HCT116 (cell line): ENCODE results near the gene KCNJ14. TPM values are rescaled to one million over a fixed set of nuclear protein-coding genes. Genes with fewer than 3 reads are reported as not detected.

Experiments
- ATAC-seq: fragments of 200-7000 bp; cut with Tn5 transposase; 2 replicates; pipeline ENCODE4 v1.9.1; 2020; ENCODE audit warnings: mild to moderate bottlenecking, moderate library complexity
- BruUV-seq: library from RNA; stranded (reverse); fragments of 400-500 nt; replicated peaks from 2 replicates; lab custom pipeline; 2021; lab: Mats Ljungman, UMichigan
- CTCF ChIA-PET: fragments of 300-600 bp; sonication (Branson Sonifier 250); formaldehyde crosslinking; loops from one replicate; lab custom pipeline; 2021; ENCODE audit warnings: antibody characterized with exemption; lab: Charles Lee
- POLR2A ChIA-PET: fragments of 300-600, 350-600 bp; sonication (Branson Sonifier 250); formaldehyde crosslinking; loops from one replicate; lab custom pipeline; 2021; ENCODE audit warnings: antibody characterized with exemption; lab: Charles Lee
- RAD21 ChIA-PET, 2 experiments: fragments of 300-600 bp; sonication (Branson Sonifier 250); formaldehyde crosslinking; loops; one replicate each; lab custom pipeline; 2023; ENCODE audit warnings: low total read pairs in 2 of 2; ENCODE audit not compliant: uncharacterized antibody in 2 of 2, unreplicated experiment in 2 of 2, low non-redundant PET in 1 of 2; lab: Charles Lee
- DNase-seq: peaks from one replicate; pipeline ENCODE4 v3.0.0-alpha.2; 2010; ENCODE audit warnings: low read depth, low spot score
- H2AFZ ChIP-seq: fragments of 200-600 bp; shearing (Covaris generic), sonication (generic); 2 replicates; pipeline ENCODE4 v1.6.1; 2017; ENCODE audit warnings: low read depth, mixed run types, mixed read lengths, antibody characterized with exemption, low read length; ENCODE audit not compliant: poor library complexity, severe bottlenecking
- H3K27ac ChIP-seq: 2 replicates; pipeline ENCODE4 v1.5.1; 2012; ENCODE audit warnings: low read depth, low read length
- H3K27me3 ChIP-seq: fragments of 200-600 bp; sonication (generic); 2 replicates; pipeline ENCODE4 v1.6.1; 2016; ENCODE audit warnings: mixed run types, low read length, mixed read lengths; ENCODE audit not compliant: insufficient read depth
- H3K36me3 ChIP-seq, 2 experiments: fragments of 200-500 bp in 1 of 2; fragments of 200-600 bp in 1 of 2; sonication (Bioruptor generic) in 1 of 2; sonication (generic) in 1 of 2; 2 replicates each; pipeline versions ENCODE4 v1.5.1 to v1.6.1; 2014 to 2016; ENCODE audit warnings: low read length in 2 of 2, inconsistent platforms in 1 of 2, mixed read lengths in 1 of 2, mixed run types in 1 of 2; ENCODE audit not compliant: insufficient read depth in 2 of 2, control insufficient read depth in 1 of 2
- H3K4me1 ChIP-seq, 2 experiments: fragments of 200-600 bp in 1 of 2; sonication (generic) in 1 of 2; 2 replicates each; pipeline versions ENCODE4 v1.5.1 to v1.6.1; 2012 to 2017; ENCODE audit warnings: low read length in 2 of 2, inconsistent platforms in 1 of 2, mild to moderate bottlenecking in 1 of 2, mixed read lengths in 1 of 2, mixed run types in 1 of 2, moderate library complexity in 1 of 2; ENCODE audit not compliant: insufficient read depth in 2 of 2, control insufficient read depth in 1 of 2
- H3K4me2 ChIP-seq: fragments of 200-600 bp; sonication (generic); 2 replicates; pipeline ENCODE4 v1.6.1; 2017; ENCODE audit warnings: mixed run types, low read length, mixed read lengths
- H3K4me3 ChIP-seq, 2 experiments: fragments of 200-600 bp in 1 of 2; sonication (generic) in 1 of 2; replicated peaks in 1 of 2; 2 replicates each; pipeline ENCODE4 v1.5.1; 2011 to 2016; ENCODE audit warnings: low read length in 2 of 2, control low read depth in 1 of 2, low read depth in 1 of 2, mild to moderate bottlenecking in 1 of 2, mixed read lengths in 1 of 2, mixed run types in 1 of 2
- H3K79me2 ChIP-seq: fragments of 200-600 bp; sonication (generic); 2 replicates; pipeline ENCODE4 v1.6.1; 2017; ENCODE audit warnings: mild to moderate bottlenecking, mixed run types, low read length, moderate library complexity, mixed read lengths; ENCODE audit not compliant: insufficient read depth
- H3K9ac ChIP-seq: fragments of 200-600 bp; sonication (generic); 2 replicates; pipeline ENCODE4 v1.6.1; 2016; ENCODE audit warnings: low read length, mixed read lengths
- H3K9me2 ChIP-seq: fragments of 200-600 bp; sonication (generic), shearing (Covaris generic); 2 replicates; pipeline ENCODE4 v1.6.1; 2017; ENCODE audit warnings: mixed run types, mild to moderate bottlenecking, moderate library complexity; ENCODE audit not compliant: insufficient read depth
- H3K9me3 ChIP-seq, 2 experiments: fragments of 200-500 bp in 1 of 2; fragments of 200-600 bp in 1 of 2; sonication (Bioruptor generic) in 1 of 2; sonication (generic) in 1 of 2; 2 replicates each; pipeline ENCODE4 v1.6.1; 2014 to 2017; ENCODE audit warnings: low read length in 2 of 2, mixed read lengths in 2 of 2, inconsistent platforms in 1 of 2, low read depth in 1 of 2, mild to moderate bottlenecking in 1 of 2, mixed run types in 1 of 2, moderate library complexity in 1 of 2; ENCODE audit not compliant: control insufficient read depth in 1 of 2, insufficient read depth in 1 of 2
- H4K20me1 ChIP-seq: fragments of 200-600 bp; sonication (generic), shearing (Covaris generic); 2 replicates; pipeline ENCODE4 v1.6.1; 2017; ENCODE audit warnings: mixed run types, mild to moderate bottlenecking, moderate library complexity; ENCODE audit not compliant: insufficient read depth
- ELF1 ChIP-seq: IDR thresholded peaks from 2 replicates; pipeline ENCODE4 v1.6.1; 2012; ENCODE audit warnings: low read depth, borderline replicate concordance
- EZH2 ChIP-seq: fragments of 200-600 bp; sonication (generic); IDR thresholded peaks from 2 replicates; pipeline ENCODE4 v1.6.1; 2017; ENCODE audit warnings: antibody characterized with exemption, mixed run types
- FOSL1 ChIP-seq: IDR thresholded peaks from 2 replicates; pipeline ENCODE4 v1.6.1; 2012; ENCODE audit warnings: low read depth
- JUND ChIP-seq: IDR thresholded peaks from 2 replicates; pipeline ENCODE4 v1.6.1; 2012
- MAX ChIP-seq: IDR thresholded peaks from 2 replicates; pipeline ENCODE4 v1.6.1; 2012
- POLR2A ChIP-seq: IDR thresholded peaks from 2 replicates; pipeline ENCODE4 v1.7.0; 2011; ENCODE audit warnings: borderline replicate concordance; ENCODE audit not compliant: insufficient read depth, insufficient read length; ENCODE audit errors: extremely low read depth
- RAD21 ChIP-seq: IDR thresholded peaks from 2 replicates; pipeline ENCODE4 v1.6.1; 2012; ENCODE audit warnings: low read depth, mild to moderate bottlenecking
- REST ChIP-seq: IDR thresholded peaks from 2 replicates; pipeline ENCODE4 v1.6.1; 2012; ENCODE audit warnings: low read depth
- SIN3A ChIP-seq: IDR thresholded peaks from 2 replicates; pipeline ENCODE4 v1.6.1; 2012; ENCODE audit warnings: low read depth
- SP1 ChIP-seq: IDR thresholded peaks from 2 replicates; pipeline ENCODE4 v1.6.1; 2012; ENCODE audit warnings: low read depth
- intact Hi-C: fragments of 100-400 bp; cut with micrococcal nuclease; formaldehyde crosslinking; loops from 2 replicates; pipeline ENCODE4 v1.10.0; 2022
- total RNA-seq: library from RNA; stranded (reverse); gene quantifications from one replicate; pipeline ENCODE4 v1.2.1, GENCODE V29; 2021; ENCODE audit not compliant: unreplicated experiment

KCNJ14 gene
- total RNA-seq, 1 experiment from 2014 or later, result 2.5 TPM

GRCh38 chr19:48509467-48510194 lies 54.3 kb downstream of the KCNJ14 start:
- DNase-seq, result no peak
- H3K27me3 ChIP-seq, result no peaks in the 10 kb centered on the region
- ATAC-seq, result peak; percentile 23; the same call in 1 of the 2 replicates
- H3K9me2 ChIP-seq, result no peaks in the 10 kb centered on the region
- H3K79me2 ChIP-seq, result no peaks in the 10 kb centered on the region
- H3K27ac ChIP-seq, result no peak overlapping the region
- no peak overlapping the region for H2AFZ ChIP-seq
- H3K9me3 ChIP-seq, result no peaks in the 10 kb centered on the region
- no peaks in the 10 kb centered on the region for H4K20me1 ChIP-seq
- H3K4me2 ChIP-seq, result no peak overlapping the region
- H3K4me3 ChIP-seq, result no peak overlapping the region
- intact Hi-C loops, result no loop called here
- H3K36me3 ChIP-seq, result no peaks in the 10 kb centered on the region
- peaks cover 0 to 28% of the 10 kb centered on the region in 2 experiments; a peak in 2 of 4 replicates for H3K4me1 ChIP-seq
- ChIA-PET POLR2A (interaction anchor here (0.6 kb wide), 1 partner anchor 7 kb away, joined by 3 read pairs; no protein-coding TSS in a partner anchor), RAD21 (interaction anchor here in 1 of 2 experiments (5.4 kb wide), 1 partner anchor 74 kb away, joined by 75 read pairs; no protein-coding TSS in a partner anchor), CTCF (interaction anchor here (1.0 to 6.6 kb wide), 3 partner anchors 20 to 243 kb away, joined by 3 to 276 read pairs (median 3); no protein-coding TSS in a partner anchor)
- BruUV-seq, result no TSS peak
- H3K9ac ChIP-seq, result no peak overlapping the region
- TF ChIP-seq FOSL1 (no peak), MAX (no peak), SIN3A (no peak), SP1 (no peak), RAD21 (no peak), ELF1 (no peak), EZH2 (no peak)

- Histone ChIP-seq H4K20me1 (no peaks in the 10 kb centered on the region), H3K4me1 (peaks cover 0 to 19% of the 10 kb centered on the region in 2 experiments; a peak in 2 of 4 replicates), H3K36me3 (no peaks in the 10 kb centered on the region), H3K9me2 (no peaks in the 10 kb centered on the region), H3K4me2 (no peak overlapping the region), H3K79me2 (no peaks in the 10 kb centered on the region), H3K27ac (no peak overlapping the region), H3K9ac (no peak overlapping the region), H3K27me3 (no peaks in the 10 kb centered on the region), H3K4me3 (no peak overlapping the region), H3K9me3 (no peaks in the 10 kb centered on the region), H2AFZ (no peak overlapping the region)
- BruUV-seq, result no TSS peak
- intact Hi-C loops, result no loop called here
- POLR2A ChIA-PET, result interaction anchor here (0.6 kb wide), 1 partner anchor 8 kb away, joined by 3 read pairs; no protein-coding TSS in a partner anchor
- DNase-seq, result no peak
- peak; percentile 40 for ATAC-seq
- RAD21 ChIA-PET, result no interaction called here
- CTCF ChIA-PET, result interaction anchor here (6.6 kb wide), 1 partner anchor 75 kb away, joined by 276 read pairs; no protein-coding TSS in a partner anchor
- TF ChIP-seq POLR2A, result no peak
- TF ChIP-seq SIN3A, result no peak
- no peak for TF ChIP-seq MAX
- no peak for TF ChIP-seq JUND
- no peak for TF ChIP-seq RAD21
- TF ChIP-seq REST, result no peak
- no peak for TF ChIP-seq ELF1
Measured at GRCh38 chr19:48510421-48511268, 55.3 kb downstream of the KCNJ14 start.
